ENCODE measurements around the gene IMPG2.

IMPG2 gene

GRCh38 chr3:101273156-101273555, 47.2 kb downstream of the IMPG2 start:
- no peak for DNase-seq

DNA sequence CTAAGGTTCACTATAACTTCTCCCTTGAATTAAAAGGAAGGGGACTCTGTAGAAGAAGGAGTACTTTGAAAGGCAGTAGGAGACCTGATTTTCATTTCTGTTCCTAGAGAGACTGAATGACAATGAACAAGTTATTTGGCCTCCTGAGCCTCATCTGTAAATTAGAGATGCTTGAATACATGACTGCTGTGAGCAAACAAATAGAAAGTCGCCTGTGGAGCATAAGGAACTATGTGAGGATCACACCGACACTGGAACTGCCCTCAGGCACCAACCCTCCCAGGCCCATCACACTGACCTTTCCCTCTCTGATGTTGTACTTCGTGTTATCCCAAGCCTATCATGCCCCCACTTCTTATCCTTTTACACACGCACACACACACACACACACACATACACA, 48.6 kb downstream of the IMPG2 start:
- peak; percentile 44 for DNase-seq

DNA sequence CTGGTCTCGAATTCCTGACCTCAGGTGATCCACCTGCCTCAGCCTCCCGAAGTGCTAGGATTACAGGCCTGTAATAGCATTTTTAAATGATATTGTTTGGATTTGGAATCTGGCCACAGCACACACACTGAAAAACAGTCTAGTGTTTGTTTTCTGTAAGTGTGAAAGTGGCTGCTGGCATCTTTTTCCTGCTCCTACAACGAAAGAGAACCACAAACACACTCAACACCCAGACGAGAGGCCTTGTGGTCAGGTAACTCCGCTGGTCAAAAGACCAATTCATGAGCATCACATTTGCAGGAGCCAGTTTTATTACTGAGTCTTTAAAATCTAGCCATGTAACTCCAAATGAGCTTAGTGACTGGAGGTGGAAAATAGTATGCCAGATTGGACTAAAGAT, 50.2 kb downstream of the IMPG2 start:
- DNase-seq: no peak

DNA sequence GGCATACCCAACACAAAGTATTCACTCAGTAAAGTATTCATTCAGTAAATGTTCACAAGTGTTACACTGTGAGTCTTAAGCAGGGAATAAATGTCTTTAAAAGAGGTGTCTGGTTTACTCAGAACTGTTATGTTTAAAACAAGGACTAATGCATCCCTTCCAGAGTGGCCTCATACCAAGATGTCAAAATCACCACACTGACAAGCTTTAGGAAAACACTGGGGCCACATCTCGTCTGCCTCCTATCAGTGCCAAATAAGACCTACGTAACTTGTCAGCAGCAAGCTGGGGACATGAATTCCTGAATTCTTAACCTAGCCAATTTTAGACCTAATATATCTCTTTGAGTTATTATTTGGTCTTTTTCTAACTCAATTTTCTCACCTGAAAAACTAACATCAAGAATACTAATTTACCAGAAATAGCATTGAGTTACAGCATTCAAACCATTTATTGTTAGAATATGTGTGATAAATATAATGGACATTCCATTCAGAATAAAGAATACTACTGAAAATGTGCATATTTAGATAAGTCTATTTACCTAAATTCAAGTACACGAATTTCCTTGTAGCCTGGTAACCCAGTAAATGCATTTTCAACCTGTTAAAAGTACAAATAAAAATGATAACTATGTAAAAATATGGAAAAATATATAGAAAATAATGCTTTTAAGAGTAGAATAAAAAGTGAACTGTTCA, 51.3 kb downstream of the IMPG2 start:
- no peak for DNase-seq

DNA sequence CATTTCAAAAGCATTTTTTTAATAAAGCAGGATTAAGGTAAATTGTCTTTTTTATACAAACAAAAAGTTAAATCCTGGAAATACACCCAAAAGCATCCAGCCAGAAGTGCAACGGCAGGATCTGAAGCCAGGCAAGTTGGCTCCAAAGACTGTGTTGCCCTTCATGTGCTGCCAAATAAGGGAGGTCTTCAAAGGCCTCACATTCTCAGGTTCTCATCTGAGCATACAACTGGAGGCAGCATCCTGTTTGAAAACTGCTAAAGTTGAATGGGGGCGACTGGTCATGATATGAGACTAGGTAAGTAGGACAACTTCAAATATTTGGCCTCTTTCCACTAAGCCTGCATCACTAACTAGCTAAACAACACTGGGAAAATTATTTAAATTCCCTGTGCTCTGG, 52.2 kb downstream of the IMPG2 start:
- DNase-seq: no peak

DNA sequence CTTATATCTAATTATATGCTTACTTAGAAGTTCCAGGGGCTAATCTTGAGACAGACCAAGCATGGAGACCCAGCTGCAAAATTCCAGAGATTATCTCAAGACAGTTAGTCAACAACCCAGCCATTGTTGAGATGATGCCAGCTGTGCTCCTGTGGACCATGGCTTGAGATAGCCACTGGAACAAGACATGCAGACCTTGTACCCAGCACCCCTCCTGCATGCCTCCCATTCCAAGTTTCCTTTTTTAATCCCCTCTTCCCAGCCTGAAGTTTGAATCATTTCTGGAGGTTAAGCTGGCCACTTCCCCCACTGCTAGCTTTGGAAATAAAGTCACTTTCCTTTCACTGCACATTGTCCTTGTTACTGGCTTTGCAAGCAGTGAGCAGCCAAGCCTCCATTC, 53.8 kb downstream of the IMPG2 start:
- no peak for DNase-seq

- no peak for DNase-seq
These were observed 54.3 kb downstream of the IMPG2 start for GRCh38 chr3:101266071-101266470.

GRCh38 chr3:101262393-101263240, 57.8 kb downstream of the IMPG2 start:
- no peak for DNase-seq

DNA sequence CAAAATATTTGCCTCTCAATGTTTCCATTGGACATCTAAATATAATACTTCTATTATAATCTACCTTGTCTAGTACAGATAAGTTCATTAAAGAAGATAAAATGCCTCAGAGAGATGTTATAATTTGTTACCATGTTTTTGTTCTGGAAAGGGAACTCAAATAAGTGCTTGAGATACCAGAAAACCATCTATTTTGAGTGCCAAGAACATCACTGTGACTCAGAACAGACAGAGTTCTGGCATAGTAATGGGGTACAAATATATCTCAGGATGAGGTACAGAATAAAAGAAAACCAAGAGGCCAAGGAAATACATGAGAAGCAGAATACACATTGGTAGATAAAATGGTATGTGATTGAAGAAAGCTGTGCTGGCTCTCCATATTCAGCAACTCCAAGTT, 58.9 kb downstream of the IMPG2 start:
- DNase-seq: no peak

DNA sequence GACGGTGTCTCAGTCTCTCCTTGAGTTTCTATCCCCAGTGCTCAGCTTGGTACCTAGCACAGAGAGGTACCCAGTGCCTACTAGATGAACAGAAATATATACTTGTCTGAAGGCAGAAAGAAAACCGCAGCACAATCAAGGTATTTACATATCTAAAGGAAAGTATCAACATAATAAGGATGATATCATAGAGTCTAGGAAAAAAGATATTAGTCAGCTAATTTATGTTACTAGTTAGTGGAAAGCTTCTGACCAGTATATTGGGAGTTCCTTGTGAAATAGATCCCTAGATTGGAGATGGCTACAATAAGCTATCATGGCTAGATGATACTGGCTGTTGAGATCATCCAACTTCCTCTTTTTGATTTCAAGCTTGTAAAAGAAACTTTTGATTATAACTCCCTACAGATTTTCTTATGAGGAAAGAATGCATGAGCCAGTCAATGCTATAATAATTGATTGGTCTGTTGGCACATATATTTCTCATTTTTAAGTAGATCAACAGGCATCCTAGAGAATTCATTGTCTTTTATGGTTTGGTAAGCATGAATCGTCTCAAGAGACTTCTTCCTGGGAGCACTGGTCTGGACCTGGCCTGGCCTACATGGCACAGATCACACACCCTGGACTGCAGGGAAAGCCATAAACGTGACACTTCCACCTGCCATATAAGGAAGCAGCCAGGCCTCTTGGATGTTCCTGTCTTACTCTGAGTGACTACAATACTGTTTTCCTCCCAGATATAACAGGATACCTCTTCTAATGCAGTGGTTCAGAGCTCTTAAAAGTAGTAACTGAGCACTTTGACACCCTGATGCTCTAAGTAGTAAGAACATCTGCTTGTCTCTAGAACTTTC, 60.7 kb downstream of the IMPG2 start:
- DNase-seq: no peak

GRCh38 chr3:101256511-101256910, 63.9 kb downstream of the IMPG2 start:
- DNase-seq: no peak

DNA sequence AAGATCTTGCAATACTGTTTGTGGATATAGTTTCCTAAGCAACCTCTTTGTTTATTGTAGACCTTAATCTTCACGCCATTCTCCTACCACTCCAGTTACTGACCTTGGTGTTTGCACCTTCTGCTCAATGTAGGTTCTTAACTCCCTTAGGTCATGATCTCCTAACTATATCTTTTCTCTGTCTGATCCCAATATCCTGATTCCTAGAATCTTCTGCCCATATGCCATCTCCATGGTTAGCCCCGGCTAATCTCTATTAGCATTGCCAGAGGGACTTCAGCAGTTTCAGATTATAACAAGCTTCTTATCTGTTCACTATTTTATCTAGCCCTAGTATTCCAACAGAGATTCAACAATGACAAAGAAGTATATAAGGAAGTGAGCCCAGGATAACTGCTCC, 64.9 kb downstream of the IMPG2 start:
- no peak for DNase-seq

- no peak for DNase-seq
These were observed 67.0 kb downstream of the IMPG2 start for GRCh38 chr3:101253396-101253795.

DNA sequence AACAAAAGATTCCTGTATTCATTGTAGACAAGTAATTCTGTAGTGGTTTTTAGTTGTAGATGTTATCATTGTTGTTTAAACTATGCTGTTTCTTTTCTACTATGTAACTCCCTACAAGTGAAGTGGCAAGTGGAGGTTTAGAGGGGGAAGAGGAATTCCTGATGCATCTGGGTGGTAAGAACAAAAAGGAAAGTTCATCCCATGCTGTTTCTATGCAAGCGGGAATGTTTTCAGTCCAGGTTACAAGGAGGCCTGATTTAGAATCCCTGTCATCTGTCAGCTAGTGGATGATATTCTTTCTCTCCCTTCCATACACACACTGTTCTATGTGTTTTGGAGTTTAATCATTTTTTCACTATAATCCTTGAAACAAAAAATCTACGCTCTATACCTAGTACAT, 67.4 kb downstream of the IMPG2 start:
- no peak for DNase-seq

DNA sequence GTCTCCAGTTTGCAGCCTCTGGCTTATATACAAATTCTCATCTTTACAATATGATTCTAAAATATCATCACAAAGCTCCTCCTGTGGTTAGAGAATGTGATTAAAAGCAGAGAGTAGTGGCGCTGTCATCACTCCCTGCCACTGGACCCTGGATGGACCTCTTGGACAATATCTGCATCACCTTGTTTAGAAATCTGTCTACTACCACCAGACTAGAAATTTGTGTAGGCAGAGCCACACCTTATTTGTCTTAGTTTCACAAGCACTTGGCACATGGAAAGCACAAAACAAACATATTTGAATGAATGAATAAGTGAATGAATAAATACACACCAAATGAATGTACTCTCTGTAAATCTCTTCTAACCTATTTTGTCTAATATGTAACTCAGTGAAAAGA, 68.1 kb downstream of the IMPG2 start:
- no peak for DNase-seq

GRCh38 chr3:101251441-101251840, 68.9 kb downstream of the IMPG2 start:
- no peak for DNase-seq

- DNase-seq: no peak
These were observed 70.9 kb downstream of the IMPG2 start for GRCh38 chr3:101249522-101249921.

DNA sequence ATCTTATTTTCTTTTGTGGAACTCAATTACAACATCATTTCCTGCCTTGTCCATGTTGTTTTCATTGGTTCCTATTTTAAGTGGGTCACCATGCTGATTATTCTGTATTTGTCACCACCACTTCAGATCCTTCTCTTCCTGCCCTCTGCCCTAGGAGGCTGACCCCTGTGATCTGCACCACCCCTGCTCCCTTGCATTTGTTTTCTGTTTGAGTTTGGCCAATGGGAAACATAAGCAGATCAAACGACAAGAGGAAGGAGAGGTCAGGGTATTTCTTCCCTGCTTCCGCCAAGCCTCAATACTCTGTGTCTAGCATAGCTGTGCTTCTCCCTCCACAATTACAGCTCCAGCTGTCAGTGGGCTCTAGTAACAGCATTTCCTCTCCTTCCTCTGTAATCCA, 71.6 kb downstream of the IMPG2 start:
- no peak for DNase-seq

GRCh38 chr3:101244212-101244575, 76.2 kb downstream of the IMPG2 start:
- no peak for DNase-seq

DNA sequence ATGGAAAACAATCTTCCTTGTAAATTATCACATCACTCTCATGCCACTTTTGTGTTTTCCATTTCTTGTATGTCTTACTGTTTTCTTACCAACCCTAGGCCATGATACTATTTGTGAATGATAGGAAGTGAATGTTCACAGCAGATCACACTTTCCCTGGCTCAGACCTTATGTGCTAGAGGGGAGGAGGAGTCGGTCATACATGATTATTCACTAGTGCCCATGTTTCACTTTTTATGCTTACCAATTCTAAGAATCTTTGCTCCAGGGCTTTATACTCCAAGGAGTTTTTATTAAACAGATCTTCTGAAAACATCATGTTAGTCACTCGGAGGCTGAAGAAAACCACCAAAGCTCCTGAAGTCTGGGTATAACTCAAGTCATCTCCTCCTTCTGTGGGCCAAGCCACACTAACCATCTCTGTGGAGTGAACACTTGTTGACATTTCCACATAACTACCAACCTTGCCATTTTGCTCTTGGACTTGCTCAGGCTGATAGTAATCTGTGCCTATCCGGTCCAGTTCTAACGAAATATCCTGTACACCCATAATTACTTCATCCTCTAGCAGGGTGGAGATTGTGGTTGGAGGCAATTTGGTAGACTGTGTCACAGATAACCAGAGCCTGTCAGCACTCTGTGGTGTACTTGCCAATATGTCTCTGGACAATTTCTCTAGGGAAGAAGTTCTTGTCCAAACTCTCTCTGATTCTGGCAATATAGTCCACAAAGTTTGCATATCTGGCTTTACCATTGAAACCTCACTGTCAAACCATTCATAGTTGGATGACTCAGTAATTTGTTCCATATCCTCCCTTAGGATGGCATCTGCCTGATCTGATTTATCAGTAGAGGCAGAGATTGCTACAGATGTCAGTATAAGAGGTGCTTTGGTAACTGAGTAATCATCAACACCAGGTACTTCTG, 76.8 kb downstream of the IMPG2 start:
- no peak for DNase-seq

DNA sequence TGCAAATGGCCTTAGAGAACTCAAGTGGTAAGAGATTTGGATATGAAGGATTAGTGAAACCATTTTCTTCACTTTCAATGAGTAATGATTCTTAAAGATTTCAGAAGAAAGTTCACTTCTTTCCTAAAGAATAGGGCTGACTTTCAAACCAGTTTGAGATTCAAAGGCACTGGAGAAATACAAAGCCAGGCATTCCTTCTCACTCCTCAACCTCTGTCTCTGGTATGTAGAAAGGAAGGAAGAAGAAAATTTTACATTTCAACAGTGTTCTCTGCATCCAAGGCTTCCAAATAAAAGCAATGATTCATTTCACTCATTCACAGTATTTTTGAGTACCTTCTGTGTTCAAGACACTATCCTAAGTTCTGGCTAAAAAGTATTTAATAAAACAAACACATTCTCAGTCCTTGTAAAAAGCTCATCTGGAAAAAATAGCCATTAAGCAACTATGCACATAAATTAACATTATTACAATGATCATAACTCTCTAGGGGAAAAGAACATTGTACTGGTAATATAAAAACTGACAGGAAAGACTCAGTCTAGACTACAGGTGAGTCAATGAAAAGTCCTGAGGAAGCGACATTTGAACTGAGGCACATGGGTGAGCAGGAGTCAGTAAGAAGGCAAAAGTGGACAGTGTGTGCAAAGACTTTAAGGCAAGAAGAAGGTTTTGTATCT, 79.5 kb downstream of the IMPG2 start:
- DNase-seq: no peak

- DNase-seq: no peak
These were observed 85.3 kb downstream of the IMPG2 start for GRCh38 chr3:101235048-101235447.

Measured in NCI-H146 (cell line).